Fibroblast of lung (primary cell): ENCODE results near the gene PROSER2. TPM values are rescaled to one million over a fixed set of nuclear protein-coding genes. Genes with fewer than 3 reads are reported as not detected.
"Not testable (repeated sequence)": the region's sequence is repeated elsewhere in the genome, so short reads cannot be mapped to it uniquely, and the experiment has no call there.

ENCODE experiments used
- DNase-seq, 2 donors: peaks; one replicate each; pipeline versions ENCODE4 v3.0.0 to v3.0.0-alpha.2; 2010; ENCODE audit warnings: low read depth in 2 of 2
- H2AFZ ChIP-seq: 2 replicates; pipeline ENCODE4 v1.5.1; 2012; ENCODE audit warnings: low read length, control low read depth, inconsistent platforms
- H3K27ac ChIP-seq: 2 replicates; pipeline ENCODE4 v1.5.1; 2011; ENCODE audit warnings: low read length, control low read depth; ENCODE audit not compliant: insufficient read depth
- H3K27me3 ChIP-seq: 2 replicates; pipeline ENCODE4 v1.5.1; 2011; ENCODE audit warnings: mild to moderate bottlenecking, low read length; ENCODE audit not compliant: control insufficient read depth, insufficient read depth
- H3K36me3 ChIP-seq: 2 replicates; pipeline ENCODE4 v1.5.1; 2011; ENCODE audit warnings: low read length; ENCODE audit not compliant: control insufficient read depth, insufficient read depth
- H3K4me1 ChIP-seq: 2 replicates; pipeline ENCODE4 v1.5.1; 2011; ENCODE audit warnings: low read length; ENCODE audit not compliant: control insufficient read depth, insufficient read depth; ENCODE audit errors: extremely low read depth
- H3K4me2 ChIP-seq: 2 replicates; pipeline ENCODE4 v1.5.1; 2011; ENCODE audit warnings: low read length, control low read depth; ENCODE audit not compliant: insufficient read depth; ENCODE audit errors: extremely low read depth
- H3K4me3 ChIP-seq, 4 experiments: fragments of 200-600 bp in 1 of 4; sonication (generic) in 1 of 4; replicated peaks in 1 of 4; 2 replicates each; pipeline ENCODE4 v1.5.1; 2011 to 2016; ENCODE audit warnings: low read length in 4 of 4, low read depth in 3 of 4, mild to moderate bottlenecking in 3 of 4, control low read depth in 2 of 4, inconsistent platforms in 1 of 4, mixed read lengths in 1 of 4; ENCODE audit not compliant: insufficient read depth in 1 of 4; ENCODE audit errors: control extremely low read depth in 1 of 4
- H3K79me2 ChIP-seq: 2 replicates; pipeline ENCODE4 v1.5.1; 2012; ENCODE audit warnings: mild to moderate bottlenecking, low read length, inconsistent platforms; ENCODE audit not compliant: control insufficient read depth, insufficient read depth
- H3K9ac ChIP-seq: 2 replicates; pipeline ENCODE4 v1.5.1; 2011; ENCODE audit warnings: mild to moderate bottlenecking, low read length, control low read depth; ENCODE audit not compliant: insufficient read depth
- H3K9me3 ChIP-seq: 2 replicates; pipeline ENCODE4 v1.5.1; 2012; ENCODE audit warnings: low read depth, low read length; ENCODE audit not compliant: control insufficient read depth, insufficient read depth
- H4K20me1 ChIP-seq: 2 replicates; pipeline ENCODE4 v1.5.1; 2011; ENCODE audit warnings: low read length; ENCODE audit not compliant: control insufficient read depth, insufficient read depth; ENCODE audit errors: extremely low read depth
- CTCF ChIP-seq, 2 donors: IDR thresholded peaks in 1 of 2; conservative IDR thresholded peaks in 1 of 2; 1 replicate in 1 of 2; 2 replicates in 1 of 2; pipeline ENCODE4 v1.5.1; 2011 to 2012; ENCODE audit warnings: low read length in 2 of 2, control low read depth in 1 of 2, inconsistent platforms in 1 of 2, low read depth in 1 of 2, mild to moderate bottlenecking in 1 of 2
- EZH2 ChIP-seq: IDR thresholded peaks from 2 replicates; pipeline ENCODE4 v1.5.1; 2012; ENCODE audit warnings: low read length, control low read depth, mild to moderate bottlenecking; ENCODE audit errors: missing control alignments
- polyA plus RNA-seq, 2 donors: library from polyadenylated mRNA; depleted of rRNA in 1 of 2; stranded (reverse) in 1 of 2; unstranded in 1 of 2; fragments of >200 nt; gene quantifications; 2 replicates each; pipeline ENCODE4 v1.2.1, GENCODE V29; 2011 to 2012; ENCODE audit warnings: missing spikeins in 1 of 2
- total RNA-seq: library from RNA; depleted of rRNA; stranded (reverse); fragments of >200 nt; gene quantifications from 2 replicates; pipeline ENCODE4 v1.2.1, GENCODE V29; 2014

Gene PROSER2
- total and polyA plus RNA-seq, 2 donors (not counting 1 experiment from before 2014, with no cell fraction given): 1.2 to 2.6 TPM

GRCh38 chr10:11849277-11849676, 26.1 kb downstream of the PROSER2 start:
- no peaks in the 10 kb centered on the region for H3K27me3 ChIP-seq
- no peak overlapping the region for H3K4me3 ChIP-seq
- no peaks in the 10 kb centered on the region for H3K79me2 ChIP-seq
- no peak overlapping the region for H3K4me2 ChIP-seq
- H3K9me3 ChIP-seq: no peaks in the 10 kb centered on the region
- no peak overlapping the region for H3K9ac ChIP-seq
- no peak overlapping the region for H2AFZ ChIP-seq
- H3K36me3 ChIP-seq: no peaks in the 10 kb centered on the region
- no peak for TF ChIP-seq CTCF (conservative IDR thresholded peaks at IDR 0.05 in 1 of 2, IDR thresholded peaks at IDR 0.05 in 1 of 2; ENCODE audit: low read depth in 1 of 2, low read length in 2 of 2)
- TF ChIP-seq EZH2: no peak
- DNase-seq: no peak
- H3K27ac ChIP-seq: no peak overlapping the region
- H4K20me1 ChIP-seq: no peaks in the 10 kb centered on the region
- H3K4me1 ChIP-seq: no peaks in the 10 kb centered on the region

- Histone ChIP-seq H3K79me2 (no peaks in the 10 kb centered on the region), H3K9me3 (no peaks in the 10 kb centered on the region), H3K27me3 (no peaks in the 10 kb centered on the region), H2AFZ (no peak overlapping the region), H3K36me3 (no peaks in the 10 kb centered on the region), H3K9ac (no peak overlapping the region), H3K4me1 (no peaks in the 10 kb centered on the region), H3K4me2 (no peak overlapping the region), H3K4me3 (no peak overlapping the region), H3K27ac (no peak overlapping the region), H4K20me1 (no peaks in the 10 kb centered on the region)
- no peak for DNase-seq
- TF ChIP-seq CTCF (conservative IDR thresholded peaks at IDR 0.05 in 1 of 2, IDR thresholded peaks at IDR 0.05 in 1 of 2; ENCODE audit: low read depth in 1 of 2, low read length in 2 of 2) (no peak), EZH2 (no peak)
Measured at GRCh38 chr10:11849911-11850310, 26.8 kb downstream of the PROSER2 start.

- TF ChIP-seq CTCF (conservative IDR thresholded peaks at IDR 0.05 in 1 of 2, IDR thresholded peaks at IDR 0.05 in 1 of 2; ENCODE audit: low read depth in 1 of 2, low read length in 2 of 2) (no peak), EZH2 (no peak)
- no peak overlapping the region for H3K4me2 ChIP-seq
Measured at GRCh38 chr10:11851910-11852309, 28.8 kb downstream of the PROSER2 start.

GRCh38 chr10:11852637-11853036, 29.5 kb downstream of the PROSER2 start:
- H3K27ac ChIP-seq, H3K4me1 ChIP-seq, H3K9ac ChIP-seq, H3K79me2 ChIP-seq, H3K9me3 ChIP-seq, H3K4me3 ChIP-seq, H2AFZ ChIP-seq, H3K27me3 ChIP-seq, DNase-seq, H3K36me3 ChIP-seq, H3K4me2 ChIP-seq, H4K20me1 ChIP-seq: not testable (repeated sequence)

More at GRCh38 chr10:11851910-11852309, 28.8 kb downstream of the PROSER2 start:
- Histone ChIP-seq H3K27me3 (no peaks in the 10 kb centered on the region), H3K9ac (no peak overlapping the region), H3K4me3 (no peak overlapping the region), H3K27ac (no peak overlapping the region), H3K36me3 (no peaks in the 10 kb centered on the region), H3K79me2 (no peaks in the 10 kb centered on the region), H3K9me3 (no peaks in the 10 kb centered on the region), H4K20me1 (no peaks in the 10 kb centered on the region), H3K4me1 (no peaks in the 10 kb centered on the region), H2AFZ (no peak overlapping the region)
- no peak for DNase-seq
